ENCODE measurements around the gene MLXIP.

MLXIP gene

GRCh38 chr12:122058549-122059149 is 19.9 kb upstream of the MLXIP start:
- Histone ChIP-seq H3K4me3 (ENCODE audit: low read depth, low read length) (no peak overlapping the region), H3K27ac (no peak overlapping the region), H3K36me3 (peaks cover 14% of the 10 kb centered on the region), H3K27me3 (ENCODE audit: insufficient read depth, low read depth, severe bottlenecking) (no peaks in the 10 kb centered on the region), H3K9me3 (ENCODE audit: severe bottlenecking) (no peaks in the 10 kb centered on the region)
- DNase-seq, result no peak
- TF ChIP-seq CTCF (IDR thresholded peaks at IDR 0.05; ENCODE audit: low read depth, low read length), result no peak

- H3K4me3 ChIP-seq (ENCODE audit: low read depth, low read length), result no peak overlapping the region
- H3K9me3 ChIP-seq (ENCODE audit: severe bottlenecking), result no peaks in the 10 kb centered on the region
- TF ChIP-seq CTCF (IDR thresholded peaks at IDR 0.05; ENCODE audit: low read depth, low read length), result no peak
- peaks cover 14% of the 10 kb centered on the region for H3K36me3 ChIP-seq
- no peaks in the 10 kb centered on the region for H3K27me3 ChIP-seq (ENCODE audit: insufficient read depth, low read depth, severe bottlenecking)
- no peak for DNase-seq
- no peak overlapping the region for H3K27ac ChIP-seq
Observed at GRCh38 chr12:122059203-122059960, 19.2 kb upstream of the MLXIP start.

- H3K4me3 ChIP-seq (ENCODE audit: low read depth, low read length), result no peak overlapping the region
- peaks cover 10% of the 10 kb centered on the region for H3K36me3 ChIP-seq
- peak; percentile 72 for DNase-seq
- no peak for TF ChIP-seq CTCF (IDR thresholded peaks at IDR 0.05; ENCODE audit: low read depth, low read length)
- no peaks in the 10 kb centered on the region for H3K27me3 ChIP-seq (ENCODE audit: insufficient read depth, low read depth, severe bottlenecking)
- H3K9me3 ChIP-seq (ENCODE audit: severe bottlenecking), result no peaks in the 10 kb centered on the region
- no peak overlapping the region for H3K27ac ChIP-seq
Observed at GRCh38 chr12:122060081-122060501, 18.5 kb upstream of the MLXIP start.

- no peak overlapping the region for H3K27ac ChIP-seq
- TF ChIP-seq CTCF (IDR thresholded peaks at IDR 0.05; ENCODE audit: low read depth, low read length), result no peak
- no peak for DNase-seq
Observed at GRCh38 chr12:122061253-122061652, 17.3 kb upstream of the MLXIP start.

GRCh38 chr12:122062832-122063693 is 15.5 kb upstream of the MLXIP start:
- no peak for TF ChIP-seq CTCF (IDR thresholded peaks at IDR 0.05; ENCODE audit: low read depth, low read length)
- Histone ChIP-seq H3K27me3 (ENCODE audit: insufficient read depth, low read depth, severe bottlenecking) (no peaks in the 10 kb centered on the region), H3K4me3 (ENCODE audit: low read depth, low read length) (no peak overlapping the region), H3K27ac (no peak overlapping the region), H3K36me3 (peaks cover 6% of the 10 kb centered on the region), H3K9me3 (ENCODE audit: severe bottlenecking) (no peaks in the 10 kb centered on the region)
- no peak for DNase-seq

More at GRCh38 chr12:122061253-122061652, 17.3 kb upstream of the MLXIP start:
- Histone ChIP-seq H3K36me3 (peaks cover 8% of the 10 kb centered on the region), H3K9me3 (ENCODE audit: severe bottlenecking) (no peaks in the 10 kb centered on the region), H3K4me3 (ENCODE audit: low read depth, low read length) (no peak overlapping the region), H3K27me3 (ENCODE audit: insufficient read depth, low read depth, severe bottlenecking) (no peaks in the 10 kb centered on the region)
